Ovary (tissue), 9 donors: Measurements from ENCODE around the gene NMRK2. TPM values are rescaled to one million over a fixed set of nuclear protein-coding genes. Genes with fewer than 3 reads are reported as not detected.

Experiments
- DNase-seq, 5 donors: peaks; one replicate each; pipeline ENCODE4 v3.0.0-alpha.2; 2019 to 2020
- H3K27ac ChIP-seq, 2 donors: fragments of 200-600 bp; one replicate each; pipeline versions ENCODE4 v1.5.1 to v1.8.0; 2019 to 2022
- H3K27me3 ChIP-seq: fragments of 200-600 bp; one replicate; pipeline ENCODE4 v1.8.0; 2022
- H3K36me3 ChIP-seq: fragments of 200-600 bp; sonication (generic); one replicate; pipeline ENCODE4 v1.5.1; 2019
- H3K4me1 ChIP-seq: one replicate; pipeline ENCODE4 v1.8.1; 2013; ENCODE audit warnings: mild to moderate bottlenecking, moderate library complexity; ENCODE audit not compliant: insufficient read depth
- H3K4me3 ChIP-seq: fragments of 200-600 bp; sonication (generic); one replicate; pipeline ENCODE4 v1.5.1; 2017
- H3K9me3 ChIP-seq, 2 donors: fragments of 200-600 bp in 1 of 2; sonication (generic) in 1 of 2; one replicate each; pipeline versions ENCODE4 v1.5.1 to v1.8.1; 2013 to 2019; ENCODE audit warnings: mild to moderate bottlenecking in 1 of 2, moderate library complexity in 1 of 2
- EP300 ChIP-seq: sonication (generic); formaldehyde crosslinking; IDR thresholded peaks from one replicate; pipeline ENCODE4 v1.6.1; 2017; ENCODE audit warnings: antibody characterized with exemption
- POLR2A ChIP-seq: fragments of 450-650 bp; IDR thresholded peaks from one replicate; pipeline ENCODE4 v1.6.1; 2017; ENCODE audit warnings: antibody characterized with exemption, mild to moderate bottlenecking, moderate library complexity
- WGBS, 3 donors: extraction: QIAGEN DNeasy Blood & Tissue Kit in 1 of 3; methylation state at CpG; one replicate each; pipeline versions ENCODE4 v1.1.5 to v1.1.7; 2013 to 2017; 5-methylcytosine and 5-hydroxymethylcytosine counted together
- intact Hi-C, 4 donors: fragments of 100-400 bp; cut with DNase I; formaldehyde crosslinking; loops; one replicate each; pipeline versions ENCODE4 v1.11.0 to v1.15.1; 2022 to 2023
- polyA plus RNA-seq, 2 donors: library from polyadenylated mRNA; stranded (reverse); fragments of 200-250 nt in 1 of 2; fragments of 350-450 nt in 1 of 2; fragmentation: Illumina TruSeq in 1 of 2; extraction: RNeasy Lipid Tissue Mini Kit (QIAGEN cat#74804) in 1 of 2; gene quantifications; one replicate each; pipeline ENCODE4 v1.2.3, GENCODE V29; 2013 to 2014
- total RNA-seq, 7 donors: library from RNA; depleted of rRNA in 2 of 7; stranded (reverse); fragments of >200 nt in 2 of 7; fragmentation: NEBNext Ultra II Directional in 3 of 7; extraction: Animal tissue kit (Norgen Biotek cat#: 25700) in 3 of 7; gene quantifications; one replicate each; pipeline versions ENCODE4 v1.1.0 to v1.2.4, GENCODE V29; 2016 to 2023
- TF ChIP-seq, protein P1 (sequence below), 3 donors: fragments of 450-650 bp in 2 of 3; fragments of 200-600 bp in 1 of 3; IDR thresholded peaks; one replicate each; pipeline versions ENCODE4 v1.5.1 to v1.8.0; 2016 to 2022; ENCODE audit warnings: antibody characterized with exemption in 3 of 3, mild to moderate bottlenecking in 1 of 3
- donor health status: DM: no; HTN: no; CAD: no; lungs with moderate emphysema.
- donor health status: DM: no; HTN: no; CAD: no.
- donor health status: Bipolar disorder and iron deficiency.
- donor health status: DM: yes; HTN: yes; CAD: no.
- donor health status: DM: no; HTN: no; CAD: no.
- donor health status: DM: yes; HTN: yes; CAD: no.

The NMRK2 gene
- total and polyA plus RNA-seq, 9 donors: 0.26 to 0.93 (median 0.40) TPM; not detected in 5

- intact Hi-C loops: no loop called here
Observed at GRCh38 chr19:3968556-3969434, 35.9 kb downstream of the NMRK2 start.

DNA sequence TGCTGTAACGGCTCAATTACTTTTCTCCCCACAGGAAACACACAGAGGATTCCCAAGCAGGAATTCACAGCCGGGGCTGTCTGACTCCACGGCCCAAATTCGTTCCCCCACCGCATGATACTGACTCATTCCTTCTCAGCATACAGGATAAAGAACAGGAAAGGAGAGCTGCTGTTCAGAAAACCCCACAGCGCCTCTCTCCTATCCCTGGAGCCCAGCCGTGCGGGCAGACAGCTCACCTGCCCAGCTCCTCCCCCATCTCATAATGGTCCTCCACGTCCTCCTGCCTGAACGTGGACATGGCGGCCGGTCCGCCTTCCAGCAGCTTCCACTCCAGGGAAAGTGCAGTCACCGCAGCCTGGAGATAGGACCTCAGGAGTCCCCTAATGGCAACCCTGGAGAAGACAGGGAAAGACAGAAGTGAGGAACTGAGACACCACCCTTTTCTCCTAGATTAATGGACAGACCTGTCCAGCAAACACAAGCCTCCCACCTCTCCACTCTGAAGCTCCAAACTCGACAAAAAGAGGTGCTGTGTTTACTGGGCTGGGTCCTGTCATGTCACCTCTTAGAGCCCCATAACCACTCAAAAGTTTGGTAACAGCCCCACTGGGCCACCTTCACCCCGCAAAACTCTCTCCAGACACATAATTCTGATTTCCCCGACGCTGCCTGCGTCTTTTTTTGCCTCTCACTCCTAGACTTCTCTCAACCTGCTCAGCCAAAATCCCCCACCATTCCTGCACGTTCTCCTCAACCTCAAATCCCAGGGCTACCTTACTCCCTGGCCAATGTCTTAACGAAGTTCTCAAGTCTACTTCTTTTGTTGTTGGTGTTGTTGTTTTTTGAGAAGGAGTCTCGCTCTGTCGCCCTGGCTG, 36.8 kb downstream of the NMRK2 start:
- no peaks in the 10 kb centered on the region for H3K27me3 ChIP-seq
- TF ChIP-seq, protein P1, sequence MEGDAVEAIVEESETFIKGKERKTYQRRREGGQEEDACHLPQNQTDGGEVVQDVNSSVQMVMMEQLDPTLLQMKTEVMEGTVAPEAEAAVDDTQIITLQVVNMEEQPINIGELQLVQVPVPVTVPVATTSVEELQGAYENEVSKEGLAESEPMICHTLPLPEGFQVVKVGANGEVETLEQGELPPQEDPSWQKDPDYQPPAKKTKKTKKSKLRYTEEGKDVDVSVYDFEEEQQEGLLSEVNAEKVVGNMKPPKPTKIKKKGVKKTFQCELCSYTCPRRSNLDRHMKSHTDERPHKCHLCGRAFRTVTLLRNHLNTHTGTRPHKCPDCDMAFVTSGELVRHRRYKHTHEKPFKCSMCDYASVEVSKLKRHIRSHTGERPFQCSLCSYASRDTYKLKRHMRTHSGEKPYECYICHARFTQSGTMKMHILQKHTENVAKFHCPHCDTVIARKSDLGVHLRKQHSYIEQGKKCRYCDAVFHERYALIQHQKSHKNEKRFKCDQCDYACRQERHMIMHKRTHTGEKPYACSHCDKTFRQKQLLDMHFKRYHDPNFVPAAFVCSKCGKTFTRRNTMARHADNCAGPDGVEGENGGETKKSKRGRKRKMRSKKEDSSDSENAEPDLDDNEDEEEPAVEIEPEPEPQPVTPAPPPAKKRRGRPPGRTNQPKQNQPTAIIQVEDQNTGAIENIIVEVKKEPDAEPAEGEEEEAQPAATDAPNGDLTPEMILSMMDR (IDR thresholded peaks at IDR 0.05): no peak
- TF ChIP-seq POLR2A: no peak
- TF ChIP-seq EP300: no peak
- no peaks in the 10 kb centered on the region for H3K36me3 ChIP-seq
- 7 to 11% (median 9%) methylated on average over 23 of the region's 23 CpGs for WGBS, 3 donors
- peaks cover 11% of the 10 kb centered on the region for H3K4me1 ChIP-seq
- peak overlapping the region; percentile 99 for H3K4me3 ChIP-seq
- H3K27ac ChIP-seq: peak overlapping the region; percentile 78 to 84
- H3K9me3 ChIP-seq: no peaks in the 10 kb centered on the region
- DNase-seq: peak in 4 of 5 donors; percentile 40 to 55 (median 43)
- intact Hi-C loops: no loop called here

More at GRCh38 chr19:3968556-3969434, 35.9 kb downstream of the NMRK2 start:
- Histone ChIP-seq H3K4me1 (peaks cover 11% of the 10 kb centered on the region), H3K27me3 (no peaks in the 10 kb centered on the region), H3K4me3 (no peak overlapping the region), H3K36me3 (no peaks in the 10 kb centered on the region), H3K9me3 (no peaks in the 10 kb centered on the region), H3K27ac (peak overlapping the region; percentile 14 to 78)
- DNase-seq: peak; percentile 85 to 91 (median 88)
- TF ChIP-seq EP300: peak; percentile 21
- TF ChIP-seq, protein P1 (IDR thresholded peaks at IDR 0.05): no peak
- 3 to 9% (median 6%) methylated on average over 9 of the region's 9 CpGs for WGBS, 3 donors

DNA sequence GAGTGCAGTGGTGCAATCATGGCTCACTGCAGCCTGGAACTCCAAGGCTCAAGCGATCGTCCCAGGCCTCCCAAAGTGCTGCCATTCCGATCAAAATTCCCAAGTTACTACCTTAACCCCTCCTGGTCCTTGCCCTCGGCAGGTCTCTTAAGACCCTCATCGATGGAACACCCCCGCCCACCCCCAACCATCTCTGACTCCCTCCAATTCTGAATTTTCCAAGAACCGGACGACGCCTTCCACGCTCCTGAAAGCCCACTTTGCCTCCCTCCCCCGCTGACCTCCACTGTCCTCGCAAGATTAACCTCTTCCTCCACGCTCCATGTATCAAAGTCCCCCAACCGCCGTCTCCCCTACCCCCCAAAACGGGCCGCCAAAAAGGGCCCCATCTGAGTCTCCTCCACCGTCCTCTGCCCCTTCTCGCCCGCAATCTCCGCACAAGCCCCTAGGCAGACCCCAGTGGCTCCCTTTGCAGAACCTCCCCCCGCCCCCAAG, 37.5 kb downstream of the NMRK2 start:
- intact Hi-C loops: no loop called here
- TF ChIP-seq EP300 (no peak), POLR2A (no peak)
- TF ChIP-seq, protein P1 (IDR thresholded peaks at IDR 0.05): no peak
- 0% methylated on average over 21 to 22 of the region's 22 CpGs for WGBS, 3 donors
- Histone ChIP-seq H3K9me3 (no peaks in the 10 kb centered on the region), H3K36me3 (no peaks in the 10 kb centered on the region), H3K4me1 (peaks cover 11% of the 10 kb centered on the region), H3K4me3 (peak overlapping the region; percentile 99), H3K27me3 (no peaks in the 10 kb centered on the region), H3K27ac (peak overlapping the region; percentile 78 to 84)
- DNase-seq: no peak

GRCh38 chr19:3970808-3971598, 38.1 kb downstream of the NMRK2 start, which contains the start of gene DAPK3:
Gene DAPK3 (minus strand): TSS chr19:3971099. CDS start chr19:3969735, 1,364 bp downstream.
- H3K27me3 ChIP-seq: no peaks in the 10 kb centered on the region
- peaks cover 10% of the 10 kb centered on the region for H3K4me1 ChIP-seq
- DNase-seq: peak; percentile 97 to 99 (median 98)
- H3K9me3 ChIP-seq: no peaks in the 10 kb centered on the region
- 0 to 1% (median 1%) methylated on average over 62 to 73 of the region's 73 CpGs for WGBS, 3 donors
- intact Hi-C loops: no loop called here
- peak within 1 kb of the TSS; percentile 78 to 84 for H3K27ac ChIP-seq
- peak within 1 kb of the TSS; percentile 99 for H3K4me3 ChIP-seq
- no peaks in the 10 kb centered on the region for H3K36me3 ChIP-seq
- peak; percentile 96 for TF ChIP-seq POLR2A
- TF ChIP-seq EP300: no peak
- TF ChIP-seq, protein P1 (IDR thresholded peaks at IDR 0.05): peak in 2 of 3 donors; percentile 26 to 53
